Astrocyte (in vitro differentiated cells and primary cell): ENCODE results near the gene MYO6. TPM values are rescaled to one million over a fixed set of nuclear protein-coding genes. Genes with fewer than 3 reads are reported as not detected.
A peak's percentile ranks its signal among the peaks of the same experiment; 100 is the strongest.

Source experiments
- DNase-seq: peaks from one replicate; pipeline ENCODE4 v3.0.0-alpha.2; 2010; ENCODE audit warnings: low read depth
- FAIRE-seq: peaks from 2 replicates; lab custom pipeline; 2011; peaks lifted over from hg19 to GRCh38; lab: Jason Lieb, UNC
- H2AFZ ChIP-seq: 2 replicates; pipeline ENCODE4 v1.6.0; 2012; ENCODE audit warnings: low read depth, low read length, inconsistent platforms
- H3K27ac ChIP-seq: 2 replicates; pipeline ENCODE4 v1.5.1; 2011; ENCODE audit warnings: low read depth, low read length, inconsistent platforms
- H3K27me3 ChIP-seq: 2 replicates; pipeline ENCODE4 v1.6.0; 2011; ENCODE audit warnings: low read length, inconsistent platforms; ENCODE audit not compliant: insufficient read depth
- H3K36me3 ChIP-seq: 2 replicates; pipeline ENCODE4 v1.5.1; 2011; ENCODE audit warnings: low read length, inconsistent platforms; ENCODE audit not compliant: insufficient read depth
- H3K4me1 ChIP-seq: 2 replicates; pipeline ENCODE4 v1.5.1; 2011; ENCODE audit warnings: low read length, inconsistent platforms; ENCODE audit not compliant: insufficient read depth
- H3K4me2 ChIP-seq: 2 replicates; pipeline ENCODE4 v1.6.0; 2012; ENCODE audit warnings: low read length, inconsistent platforms
- H3K4me3 ChIP-seq: 2 replicates; pipeline ENCODE4 v1.5.1; 2011; ENCODE audit warnings: low read depth, mild to moderate bottlenecking, low read length, inconsistent platforms; ENCODE audit not compliant: insufficient read depth
- H3K79me2 ChIP-seq: 2 replicates; pipeline ENCODE4 v1.6.0; 2012; ENCODE audit warnings: mild to moderate bottlenecking, low read length, inconsistent platforms; ENCODE audit not compliant: insufficient read depth
- H3K9ac ChIP-seq: 2 replicates; pipeline ENCODE4 v1.6.0; 2012; ENCODE audit warnings: mild to moderate bottlenecking, low read length, inconsistent platforms
- H3K9me3 ChIP-seq: 2 replicates; pipeline ENCODE4 v1.5.1; 2012; ENCODE audit warnings: low read depth, mild to moderate bottlenecking, low read length, inconsistent platforms; ENCODE audit not compliant: insufficient read depth
- H4K20me1 ChIP-seq: 2 replicates; pipeline ENCODE4 v1.6.0; 2012; ENCODE audit warnings: low read length, inconsistent platforms; ENCODE audit not compliant: insufficient read depth
- H3K27ac Mint-ChIP-seq: one replicate; pipeline ENCODE4 v1.8.0; 2021; ENCODE audit warnings: mild to moderate bottlenecking, mixed read lengths; ENCODE audit not compliant: unreplicated experiment
- H3K27me3 Mint-ChIP-seq: one replicate; pipeline ENCODE4 v1.8.0; 2021; ENCODE audit warnings: low read depth, mixed read lengths; ENCODE audit not compliant: unreplicated experiment
- H3K36me3 Mint-ChIP-seq: one replicate; pipeline ENCODE4 v1.8.0; 2021; ENCODE audit warnings: low read depth, mixed read lengths; ENCODE audit not compliant: unreplicated experiment
- H3K4me1 Mint-ChIP-seq: one replicate; pipeline ENCODE4 v1.8.0; 2021; ENCODE audit warnings: low read depth, mixed read lengths; ENCODE audit not compliant: unreplicated experiment
- H3K4me3 Mint-ChIP-seq: one replicate; pipeline ENCODE4 v1.8.0; 2021; ENCODE audit warnings: mild to moderate bottlenecking, moderate library complexity, mixed read lengths; ENCODE audit not compliant: unreplicated experiment
- H3K9me3 Mint-ChIP-seq: one replicate; pipeline ENCODE4 v1.8.0; 2021; ENCODE audit warnings: mild to moderate bottlenecking, mixed read lengths; ENCODE audit not compliant: unreplicated experiment
- EZH2 ChIP-seq: IDR thresholded peaks from 2 replicates; pipeline ENCODE4 v1.6.1; 2012; ENCODE audit warnings: mild to moderate bottlenecking, low read length, inconsistent platforms; ENCODE audit not compliant: insufficient read depth
- total RNA-seq: library from RNA; stranded (reverse); gene quantifications from 2 replicates; pipeline ENCODE4 v1.2.1, GENCODE V29; 2021
- TF ChIP-seq, protein P1 (sequence below): IDR thresholded peaks from 2 replicates; pipeline ENCODE4 v1.5.1; 2011; ENCODE audit warnings: low read depth, mild to moderate bottlenecking, inconsistent platforms, low read length, moderate library complexity; ENCODE audit not compliant: insufficient read depth

The MYO6 gene
- total RNA-seq, 1 donor from 2014 or later, result 33.1 TPM

DNA sequence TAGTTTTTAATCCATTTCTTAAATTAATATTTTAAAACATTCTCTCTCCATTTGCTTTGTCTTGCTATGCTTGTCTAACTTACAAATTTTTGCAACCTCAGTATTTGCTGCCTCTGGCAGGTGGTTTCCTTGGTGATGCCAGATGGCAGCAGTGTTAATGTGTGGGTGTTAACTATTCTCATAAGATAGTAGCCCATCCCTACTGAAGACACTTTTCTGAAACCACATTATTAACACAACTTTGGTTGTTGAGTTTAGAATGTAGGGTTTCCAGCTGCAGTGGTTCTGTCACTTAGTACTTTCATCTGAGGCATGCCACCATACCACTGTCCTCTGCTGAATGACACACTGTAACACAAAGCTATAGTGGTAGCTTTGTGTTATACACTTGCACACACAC lies 75.1 kb downstream of the MYO6 start:
- Histone ChIP-seq H3K4me3 (no peak overlapping the region), H3K9me3 (no peaks in the 10 kb centered on the region), H4K20me1 (no peaks in the 10 kb centered on the region), H3K4me2 (no peak overlapping the region), H3K79me2 (no peaks in the 10 kb centered on the region), H3K36me3 (peaks cover 2% of the 10 kb centered on the region), H3K9ac (no peak overlapping the region), H3K27me3 (no peaks in the 10 kb centered on the region), H3K27ac (no peak overlapping the region), H2AFZ (no peak overlapping the region), H3K4me1 (no peaks in the 10 kb centered on the region)
- TF ChIP-seq EZH2, result no peak
- TF ChIP-seq, protein P1, sequence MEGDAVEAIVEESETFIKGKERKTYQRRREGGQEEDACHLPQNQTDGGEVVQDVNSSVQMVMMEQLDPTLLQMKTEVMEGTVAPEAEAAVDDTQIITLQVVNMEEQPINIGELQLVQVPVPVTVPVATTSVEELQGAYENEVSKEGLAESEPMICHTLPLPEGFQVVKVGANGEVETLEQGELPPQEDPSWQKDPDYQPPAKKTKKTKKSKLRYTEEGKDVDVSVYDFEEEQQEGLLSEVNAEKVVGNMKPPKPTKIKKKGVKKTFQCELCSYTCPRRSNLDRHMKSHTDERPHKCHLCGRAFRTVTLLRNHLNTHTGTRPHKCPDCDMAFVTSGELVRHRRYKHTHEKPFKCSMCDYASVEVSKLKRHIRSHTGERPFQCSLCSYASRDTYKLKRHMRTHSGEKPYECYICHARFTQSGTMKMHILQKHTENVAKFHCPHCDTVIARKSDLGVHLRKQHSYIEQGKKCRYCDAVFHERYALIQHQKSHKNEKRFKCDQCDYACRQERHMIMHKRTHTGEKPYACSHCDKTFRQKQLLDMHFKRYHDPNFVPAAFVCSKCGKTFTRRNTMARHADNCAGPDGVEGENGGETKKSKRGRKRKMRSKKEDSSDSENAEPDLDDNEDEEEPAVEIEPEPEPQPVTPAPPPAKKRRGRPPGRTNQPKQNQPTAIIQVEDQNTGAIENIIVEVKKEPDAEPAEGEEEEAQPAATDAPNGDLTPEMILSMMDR, result no peak
- no peaks in the 10 kb centered on the region for H3K9me3 Mint-ChIP-seq
- no peak overlapping the region for H3K27ac Mint-ChIP-seq
- no peak overlapping the region for H3K4me3 Mint-ChIP-seq
- H3K27me3 Mint-ChIP-seq, result no peaks in the 10 kb centered on the region
- no peaks in the 10 kb centered on the region for H3K4me1 Mint-ChIP-seq
- no peak for FAIRE-seq
- H3K36me3 Mint-ChIP-seq, result peaks cover 4% of the 10 kb centered on the region
- DNase-seq, result no peak

DNA sequence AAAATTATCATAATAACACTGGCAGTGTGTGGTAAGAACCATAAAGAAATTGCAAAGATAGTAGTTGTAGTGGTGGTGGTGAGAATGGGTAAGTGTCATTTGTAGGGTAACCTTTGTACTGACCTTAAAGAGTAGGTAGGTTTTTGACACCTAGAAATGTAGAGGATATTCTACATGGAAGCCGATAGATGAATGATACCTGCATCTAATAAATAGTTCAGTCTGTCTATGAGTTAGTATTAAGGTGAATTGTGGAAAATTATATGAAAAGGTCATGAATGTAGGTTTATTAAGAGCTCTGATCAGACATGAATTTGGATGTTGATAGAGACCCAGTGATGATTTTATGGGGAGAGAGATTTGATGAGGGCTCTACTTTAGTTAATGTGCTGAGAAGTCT lies 78.1 kb downstream of the MYO6 start:
- Mint-ChIP-seq H3K36me3 (peaks cover 2% of the 10 kb centered on the region), H3K27ac (no peak overlapping the region), H3K4me1 (peaks cover 17% of the 10 kb centered on the region), H3K27me3 (no peaks in the 10 kb centered on the region), H3K9me3 (no peaks in the 10 kb centered on the region), H3K4me3 (no peak overlapping the region)
- H3K27ac ChIP-seq, result no peak overlapping the region
- H3K9me3 ChIP-seq, result no peaks in the 10 kb centered on the region
- no peak overlapping the region for H3K4me3 ChIP-seq
- FAIRE-seq, result no peak
- H3K27me3 ChIP-seq, result no peaks in the 10 kb centered on the region
- no peaks in the 10 kb centered on the region for H4K20me1 ChIP-seq
- no peak overlapping the region for H3K4me2 ChIP-seq
- H3K9ac ChIP-seq, result no peak overlapping the region
- H3K36me3 ChIP-seq, result peaks cover 2% of the 10 kb centered on the region
- H3K79me2 ChIP-seq, result no peaks in the 10 kb centered on the region
- no peak overlapping the region for H2AFZ ChIP-seq
- no peak for DNase-seq
- TF ChIP-seq, protein P1, result no peak
- TF ChIP-seq EZH2, result no peak
- peaks cover 14% of the 10 kb centered on the region for H3K4me1 ChIP-seq

DNA sequence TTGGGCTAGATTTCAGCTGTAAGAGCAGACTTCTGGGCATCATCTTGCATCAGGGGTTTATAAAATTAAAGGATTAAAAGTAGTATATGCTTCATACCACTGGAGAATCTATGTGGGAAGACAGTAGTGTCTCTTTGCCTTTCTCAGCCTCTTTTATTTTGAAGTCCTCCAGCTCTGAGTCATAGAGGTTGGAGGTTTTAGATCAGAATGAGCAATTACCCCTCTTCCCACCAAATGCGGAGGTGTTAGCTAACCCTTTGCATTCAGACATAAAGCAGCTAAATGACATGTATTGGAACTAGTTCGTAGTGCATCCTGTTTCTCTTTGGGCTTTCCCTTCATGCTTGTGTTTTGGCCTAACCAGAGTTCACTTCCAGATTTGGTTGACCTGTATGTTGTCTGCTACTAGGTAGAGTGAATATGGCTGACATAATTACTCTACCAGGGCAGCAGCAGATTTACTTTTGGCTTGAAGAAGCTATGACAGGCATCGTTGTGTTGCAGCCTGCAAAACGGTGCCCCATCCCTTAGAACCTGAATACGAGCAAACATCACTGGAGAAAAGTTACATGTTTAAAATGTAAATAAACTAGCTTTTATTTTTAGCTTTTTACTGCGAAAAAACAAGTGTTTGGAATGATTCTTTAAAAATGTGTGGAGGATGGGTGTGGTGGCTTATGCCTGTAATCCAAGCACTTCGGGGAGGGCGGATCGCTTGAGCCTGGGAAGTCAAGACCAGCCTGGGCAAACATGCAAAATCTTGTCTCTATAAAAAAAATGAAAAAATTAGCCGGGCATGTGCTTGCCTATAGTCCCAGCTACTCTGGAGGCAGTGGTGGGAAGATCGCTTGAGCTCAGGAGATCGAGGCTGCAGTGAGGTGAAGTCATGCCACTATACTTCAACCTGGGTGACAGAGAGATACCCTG lies 82.2 kb downstream of the MYO6 start:
- FAIRE-seq (peak; percentile 76), DNase-seq (peak; percentile 87)
- H3K4me1 ChIP-seq, result peaks cover 14% of the 10 kb centered on the region
- no peak for TF ChIP-seq EZH2
- TF ChIP-seq, protein P1, result no peak
- no peaks in the 10 kb centered on the region for H3K27me3 ChIP-seq
- no peaks in the 10 kb centered on the region for H3K9me3 ChIP-seq
- Mint-ChIP-seq H3K27ac (peak overlapping the region; percentile 0), H3K9me3 (no peaks in the 10 kb centered on the region), H3K36me3 (peaks cover 3% of the 10 kb centered on the region), H3K4me3 (no peak overlapping the region), H3K27me3 (no peaks in the 10 kb centered on the region), H3K4me1 (peaks cover 17% of the 10 kb centered on the region)
- peak overlapping the region; percentile 74 for H3K4me2 ChIP-seq
- no peaks in the 10 kb centered on the region for H4K20me1 ChIP-seq
- H3K9ac ChIP-seq, result no peak overlapping the region
- no peaks in the 10 kb centered on the region for H3K79me2 ChIP-seq
- peak overlapping the region; percentile 32 for H3K27ac ChIP-seq
- peaks cover 4% of the 10 kb centered on the region for H3K36me3 ChIP-seq
- H3K4me3 ChIP-seq, result no peak overlapping the region
- H2AFZ ChIP-seq, result peak overlapping the region; percentile 57
